LoVo (cell line): ENCODE results near the gene EPHB2.
"Not testable (repeated sequence)": the region's sequence is repeated elsewhere in the genome, so short reads cannot be mapped to it uniquely, and the experiment has no call there.

Source experiments
- DNase-seq: peaks from one replicate; pipeline ENCODE4 v3.0.0-alpha.2; 2016; ENCODE audit warnings: low spot score

Gene EPHB2

GRCh38 chr1:22915816-22916470 lies 205.3 kb downstream of the EPHB2 start:
- no peak for DNase-seq

GRCh38 chr1:22916471-22916820 lies 205.8 kb downstream of the EPHB2 start:
- DNase-seq = no peak

GRCh38 chr1:22917989-22918388 lies 207.3 kb downstream of the EPHB2 start:
- DNase-seq = no peak

- DNase-seq = no peak
Measured at GRCh38 chr1:22918644-22919043, 208.0 kb downstream of the EPHB2 start.

- DNase-seq = no peak
Measured at GRCh38 chr1:22919341-22920025, 208.8 kb downstream of the EPHB2 start.

- DNase-seq = no peak
Measured at GRCh38 chr1:22920026-22920733, 209.5 kb downstream of the EPHB2 start.

GRCh38 chr1:22920734-22921451 lies 210.3 kb downstream of the EPHB2 start:
- no peak for DNase-seq

- DNase-seq = no peak
Measured at GRCh38 chr1:22921452-22922126, 210.9 kb downstream of the EPHB2 start.

GRCh38 chr1:22922640-22923039 lies 212.0 kb downstream of the EPHB2 start:
- no peak for DNase-seq

GRCh38 chr1:22925111-22925510 lies 214.5 kb downstream of the EPHB2 start:
- DNase-seq = no peak

- no peak for DNase-seq
Measured at GRCh38 chr1:22930240-22930912, 219.7 kb downstream of the EPHB2 start.

GRCh38 chr1:22932803-22933470 lies 222.3 kb downstream of the EPHB2 start:
- no peak for DNase-seq

- DNase-seq = no peak
Measured at GRCh38 chr1:22935433-22935832, 224.8 kb downstream of the EPHB2 start.

GRCh38 chr1:22936681-22937080 lies 226.0 kb downstream of the EPHB2 start:
- DNase-seq = no peak

GRCh38 chr1:22941257-22941656 lies 230.6 kb downstream of the EPHB2 start:
- no peak for DNase-seq

GRCh38 chr1:22944346-22945055 lies 233.9 kb downstream of the EPHB2 start:
- no peak for DNase-seq

- DNase-seq = not testable (repeated sequence)
Measured at GRCh38 chr1:22945171-22945570, 234.5 kb downstream of the EPHB2 start.

- no peak for DNase-seq
Measured at GRCh38 chr1:22949822-22950331, 239.2 kb downstream of the EPHB2 start.

GRCh38 chr1:22951796-22952195 lies 241.2 kb downstream of the EPHB2 start:
- DNase-seq = no peak

- DNase-seq = no peak
Measured at GRCh38 chr1:22952694-22953056, 242.0 kb downstream of the EPHB2 start.
